Hematopoietic multipotent progenitor cell treated with erythropoietin and hydrocortisone succinate and interleukin-3 and kit ligand, for 8 days (in vitro differentiated cells): ENCODE measurements around the gene ZFP92.
"Not testable (repeated sequence)": the region's sequence is repeated elsewhere in the genome, so short reads cannot be mapped to it uniquely, and the experiment has no call there.

Source experiments
- DNase-seq: peaks from one replicate; pipeline ENCODE4 v3.0.0-alpha.2; 2015

ZFP92 gene

DNA sequence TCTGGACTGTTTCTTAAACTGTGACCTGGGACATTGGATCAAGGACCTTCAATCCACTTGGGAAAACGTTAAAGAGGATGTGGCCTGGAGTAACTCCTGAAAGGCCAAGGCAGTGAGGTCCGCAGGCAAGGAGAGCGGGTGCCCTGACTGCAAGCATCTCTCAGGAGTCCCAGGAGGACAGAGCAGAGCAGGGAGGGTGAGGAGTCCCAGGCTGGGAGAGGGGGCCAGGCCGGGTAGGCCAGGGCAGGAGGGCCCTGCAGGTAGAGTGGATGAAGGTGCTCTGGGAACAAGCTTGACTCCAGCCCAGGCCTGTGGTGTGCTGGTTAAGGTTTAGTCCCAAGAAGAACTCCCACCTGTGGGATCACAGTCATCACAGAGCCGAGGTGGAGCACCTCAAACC, 23.9 kb upstream of the ZFP92 start:
- no peak for DNase-seq

DNA sequence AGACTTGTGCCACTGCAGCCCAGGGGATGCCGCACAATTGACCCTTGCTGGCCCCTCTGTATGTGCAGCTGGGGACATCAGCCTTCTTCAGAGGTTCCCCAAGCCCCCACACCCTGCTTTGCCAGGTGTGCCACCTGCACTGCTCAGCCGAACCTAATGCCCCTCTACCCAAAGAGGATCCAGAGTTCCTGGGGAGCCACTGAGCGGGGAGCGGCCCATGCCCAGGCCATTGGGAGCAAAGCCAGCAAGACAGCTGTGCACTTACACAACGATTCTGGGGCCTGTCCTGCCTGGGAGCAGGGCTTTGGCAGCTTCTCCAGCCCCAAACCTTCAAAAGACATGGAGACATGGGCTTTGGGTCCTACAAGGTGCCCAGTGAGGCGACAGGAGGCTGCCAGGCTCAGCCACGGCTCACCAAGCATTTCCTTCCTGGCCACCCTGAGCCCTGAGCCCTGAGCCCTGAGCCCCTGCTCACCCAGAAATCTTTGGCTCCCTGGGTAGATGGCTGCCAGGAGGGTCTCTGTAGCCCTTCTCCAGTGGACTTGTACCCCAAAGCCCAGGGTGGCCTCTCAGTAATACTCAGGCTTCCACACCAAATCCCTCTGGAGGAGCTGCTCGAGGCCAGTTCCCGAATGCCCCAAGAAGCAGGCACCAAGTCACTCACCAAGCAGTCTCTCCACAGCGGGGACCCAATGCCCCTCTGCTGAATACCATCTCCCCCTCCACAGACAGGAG, 23.1 kb upstream of the ZFP92 start:
- DNase-seq = no peak

DNA sequence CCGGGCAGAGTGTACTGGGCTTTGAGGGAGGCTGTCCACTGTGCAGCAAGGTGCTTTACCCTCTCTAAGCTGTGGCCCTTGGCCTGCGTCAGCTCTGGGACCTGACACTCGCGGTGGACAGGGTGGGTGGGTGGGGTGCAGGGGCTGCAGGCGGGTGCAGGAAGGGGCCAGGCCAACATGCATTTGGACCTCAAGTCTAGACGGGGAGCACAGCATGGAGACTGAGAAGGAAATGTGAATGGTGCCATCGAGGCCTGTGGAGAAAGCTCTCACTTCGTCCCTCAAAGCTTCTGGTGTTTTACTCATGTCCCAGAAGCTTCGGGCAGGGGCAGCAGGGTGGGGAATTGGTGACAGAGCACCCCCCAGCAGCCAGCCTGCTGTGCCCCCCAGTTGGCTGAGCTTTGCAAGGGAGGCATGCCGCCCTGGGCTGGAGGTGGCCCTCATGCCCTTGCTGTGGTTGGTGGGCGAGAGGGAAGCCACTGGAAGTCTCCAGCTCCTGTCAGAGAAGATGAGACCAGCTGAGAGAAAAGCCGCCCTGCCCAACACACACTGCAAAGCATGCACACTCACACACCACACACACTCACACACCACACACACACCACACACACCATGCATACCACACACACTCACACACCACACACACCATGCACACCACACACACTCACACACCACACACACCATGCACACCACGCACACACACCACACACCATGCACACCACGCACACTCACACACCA, 22.4 kb upstream of the ZFP92 start:
- no peak for DNase-seq

DNA sequence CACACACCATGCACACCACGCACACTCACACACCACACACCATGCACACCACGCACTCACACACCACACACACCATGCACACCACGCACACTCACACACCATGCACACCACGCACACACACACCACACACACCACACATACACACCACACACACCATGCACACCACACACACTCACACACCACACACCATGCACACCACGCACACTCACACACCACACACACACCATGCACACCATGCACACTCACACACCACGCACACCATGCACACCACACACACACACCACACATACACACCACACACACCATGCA, 21.9 kb upstream of the ZFP92 start:
- DNase-seq = not testable (repeated sequence)

DNA sequence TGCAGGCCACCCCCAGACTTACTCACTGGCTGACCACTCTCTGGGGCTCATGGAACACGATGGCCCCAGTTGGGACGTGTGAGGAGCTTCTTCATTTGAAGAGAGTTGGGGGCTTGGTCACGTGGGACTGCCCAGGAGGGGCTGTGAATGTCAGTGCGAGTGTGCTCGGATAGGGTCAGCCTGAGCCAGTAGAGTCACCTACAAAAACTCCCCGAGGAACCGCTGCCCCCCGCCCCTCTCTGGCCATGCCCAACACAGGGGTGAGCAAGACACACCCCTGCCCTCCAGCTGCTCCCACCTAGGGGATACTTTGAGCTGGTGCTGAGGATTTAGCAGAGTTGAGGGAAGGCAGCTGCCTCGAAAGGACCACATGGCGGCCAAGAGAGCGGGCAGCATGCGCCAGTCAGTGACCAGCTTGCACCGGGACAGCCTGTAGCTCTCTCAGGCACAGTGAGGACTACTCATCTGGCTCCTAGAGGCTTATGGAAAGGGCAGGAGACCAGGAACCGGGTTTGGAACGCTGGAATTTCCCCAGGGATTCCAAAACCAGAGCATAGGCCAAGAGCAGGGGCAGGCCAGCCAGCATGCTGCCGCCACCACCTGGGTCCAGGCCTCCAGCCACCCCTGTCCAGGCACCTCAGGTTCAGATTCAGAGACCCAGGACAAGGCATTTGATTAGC, 18.5 kb upstream of the ZFP92 start:
- DNase-seq = no peak

DNA sequence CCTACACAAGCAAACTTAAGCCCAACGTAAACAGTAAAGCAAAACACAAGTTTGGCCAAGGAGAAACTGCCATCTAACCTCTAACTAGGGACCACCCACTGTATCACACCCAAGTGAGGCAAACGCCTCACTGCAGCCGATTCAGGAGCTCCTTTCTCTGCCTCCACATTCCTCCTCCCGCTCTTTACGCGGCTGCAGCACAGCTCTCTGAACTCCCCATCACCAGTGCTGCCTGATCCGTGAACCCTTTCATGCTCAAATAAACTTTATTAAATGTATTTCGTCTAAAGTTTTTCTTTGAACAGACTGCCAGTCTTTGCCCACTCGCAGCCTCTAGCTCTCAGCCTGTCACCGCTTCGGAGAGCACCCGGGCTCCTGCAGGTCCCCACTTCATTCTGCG, 16.7 kb upstream of the ZFP92 start:
- no peak for DNase-seq

DNA sequence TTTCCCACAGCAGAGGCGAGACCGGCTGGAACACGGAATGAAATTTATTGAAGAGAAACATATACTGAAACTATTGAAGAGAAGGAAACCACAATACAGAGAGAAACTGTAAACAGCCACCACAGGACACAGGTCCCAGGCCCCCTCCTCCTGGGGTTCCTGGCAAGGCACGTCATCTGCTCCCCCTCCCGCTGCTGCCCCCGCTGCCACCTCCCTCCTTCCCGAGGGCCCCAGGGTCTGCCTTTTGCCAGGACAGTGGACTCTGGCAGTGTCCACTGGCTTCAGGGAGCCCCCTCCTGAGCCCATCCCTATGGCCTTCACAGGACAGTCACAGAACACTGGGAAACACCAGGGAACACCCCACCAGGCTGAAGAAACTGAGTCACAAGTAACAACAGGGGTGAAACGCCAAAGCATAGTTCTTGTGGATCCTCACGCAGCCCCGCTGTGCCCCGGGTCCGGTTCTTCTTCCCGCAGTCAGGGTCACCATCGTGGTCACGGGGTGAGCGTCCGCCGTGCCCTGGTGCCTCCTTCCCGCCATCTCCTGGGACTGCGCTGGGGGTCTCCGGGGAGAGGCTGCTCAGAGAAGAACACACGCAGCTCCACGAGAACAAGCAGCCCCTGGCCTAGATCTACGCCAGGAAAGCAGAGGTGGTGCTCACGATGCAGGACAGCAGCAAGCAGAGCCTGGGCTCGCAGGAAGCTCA, 15.5 kb upstream of the ZFP92 start:
- no peak for DNase-seq

DNA sequence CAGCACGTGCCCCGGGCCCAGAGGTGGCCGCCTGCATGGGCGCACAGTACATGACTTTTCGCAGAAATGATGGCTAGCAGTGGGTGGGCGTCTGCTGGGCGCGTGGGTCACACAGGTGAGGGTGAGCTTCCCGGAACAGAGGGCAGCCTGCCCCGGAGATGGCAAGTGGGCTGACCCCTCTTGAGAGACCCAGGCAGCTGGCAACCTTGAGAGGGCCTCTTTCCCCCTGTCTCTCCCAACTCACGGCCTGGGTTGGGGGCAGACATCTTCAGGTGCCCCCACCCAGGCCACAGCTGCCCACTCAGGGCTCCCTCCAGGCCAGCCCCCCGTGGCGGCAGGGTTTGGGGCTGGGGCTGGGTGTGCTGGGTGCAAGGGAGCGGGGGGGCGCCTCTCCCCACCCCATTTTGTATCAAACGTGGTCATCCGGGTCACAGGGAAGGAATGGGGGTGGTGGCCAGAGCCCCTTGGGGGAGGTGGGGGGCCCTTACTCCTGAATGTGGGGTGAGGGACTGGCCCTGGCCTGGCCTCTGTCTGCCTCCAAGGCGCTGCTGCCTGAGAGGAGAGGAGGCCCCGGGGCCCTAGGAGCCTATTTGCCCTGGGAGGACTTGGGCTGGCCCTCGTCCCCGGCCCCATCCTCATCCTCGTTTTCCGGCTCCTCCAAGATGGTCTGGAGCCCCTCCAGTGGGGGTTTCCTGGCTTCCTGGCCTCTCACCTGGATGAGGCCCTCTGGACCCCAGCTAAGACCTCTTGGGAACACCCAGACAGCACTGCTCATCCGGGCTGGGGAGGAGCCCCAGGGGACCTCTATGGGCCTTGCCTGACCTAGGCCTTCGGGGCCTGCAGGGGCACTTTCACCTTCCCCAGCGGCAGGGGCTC, 14.7 kb upstream of the ZFP92 start:
- DNase-seq = no peak

DNA sequence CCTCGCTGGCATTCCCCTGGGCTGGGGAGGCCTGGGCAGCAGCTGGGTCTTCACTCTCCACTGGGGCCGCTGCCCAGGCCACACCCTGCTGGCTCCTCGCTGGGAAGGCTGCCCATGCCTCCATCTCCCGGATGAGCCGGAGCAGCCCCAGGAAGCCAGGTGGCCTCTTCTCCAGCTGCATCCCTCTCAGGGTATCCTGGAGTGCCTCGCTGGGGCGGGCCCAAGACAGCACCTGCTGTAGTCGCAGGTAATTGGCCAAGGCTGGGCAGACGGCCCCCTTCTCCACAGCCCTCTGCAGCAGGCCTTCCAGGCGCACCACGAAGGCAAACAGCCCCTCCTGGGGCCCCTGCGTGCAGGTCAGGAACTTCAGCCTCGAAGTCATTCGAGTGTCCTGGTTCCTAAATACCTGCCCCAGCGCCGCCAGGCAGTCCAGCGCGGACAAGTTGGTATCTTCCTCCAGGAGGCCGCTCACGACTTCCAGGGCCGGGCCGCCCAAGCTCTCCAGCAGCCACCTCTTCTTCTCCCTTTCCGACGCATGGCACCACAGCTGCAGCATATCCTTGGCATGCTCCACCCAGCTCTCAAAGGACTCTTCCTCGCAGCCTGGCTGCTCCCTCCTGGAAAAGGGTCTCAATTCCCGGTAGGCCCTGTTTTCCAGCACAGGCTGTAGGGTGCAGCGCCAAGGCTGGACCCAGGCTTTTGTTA, 13.9 kb upstream of the ZFP92 start:
- no peak for DNase-seq

DNA sequence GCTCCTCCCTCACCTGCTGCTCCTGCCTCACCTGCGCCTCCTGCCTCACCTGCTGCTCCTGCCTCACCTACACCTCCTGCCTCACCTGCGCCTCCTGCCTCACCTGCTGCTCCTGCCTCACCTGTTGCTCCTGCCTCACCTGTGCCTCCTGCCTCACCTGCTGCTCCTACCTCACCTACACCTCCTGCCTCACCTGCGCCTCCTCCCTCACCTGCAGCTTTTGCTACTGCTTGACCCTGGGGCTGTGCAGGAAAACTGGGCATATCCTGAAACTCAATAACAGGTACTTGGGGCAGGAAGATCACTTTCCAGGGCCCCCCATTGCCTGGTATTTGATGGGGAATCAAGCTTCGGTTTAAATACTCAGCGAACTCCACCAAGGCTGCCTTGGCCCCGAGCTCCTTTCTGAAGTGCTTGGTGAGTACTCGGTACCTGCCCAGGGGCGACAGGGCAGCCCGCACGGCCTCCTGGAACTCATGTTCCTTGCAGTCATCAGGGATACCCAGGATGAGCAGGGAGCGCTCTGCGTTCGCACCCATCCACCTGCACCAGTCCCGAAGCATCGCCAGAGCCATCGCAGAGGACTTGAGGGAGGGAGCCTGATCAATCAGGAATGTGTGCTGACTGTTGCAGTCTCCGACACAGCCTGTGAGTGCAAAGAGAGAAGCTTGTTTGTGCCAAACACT, 12.9 kb upstream of the ZFP92 start:
- no peak for DNase-seq

DNA sequence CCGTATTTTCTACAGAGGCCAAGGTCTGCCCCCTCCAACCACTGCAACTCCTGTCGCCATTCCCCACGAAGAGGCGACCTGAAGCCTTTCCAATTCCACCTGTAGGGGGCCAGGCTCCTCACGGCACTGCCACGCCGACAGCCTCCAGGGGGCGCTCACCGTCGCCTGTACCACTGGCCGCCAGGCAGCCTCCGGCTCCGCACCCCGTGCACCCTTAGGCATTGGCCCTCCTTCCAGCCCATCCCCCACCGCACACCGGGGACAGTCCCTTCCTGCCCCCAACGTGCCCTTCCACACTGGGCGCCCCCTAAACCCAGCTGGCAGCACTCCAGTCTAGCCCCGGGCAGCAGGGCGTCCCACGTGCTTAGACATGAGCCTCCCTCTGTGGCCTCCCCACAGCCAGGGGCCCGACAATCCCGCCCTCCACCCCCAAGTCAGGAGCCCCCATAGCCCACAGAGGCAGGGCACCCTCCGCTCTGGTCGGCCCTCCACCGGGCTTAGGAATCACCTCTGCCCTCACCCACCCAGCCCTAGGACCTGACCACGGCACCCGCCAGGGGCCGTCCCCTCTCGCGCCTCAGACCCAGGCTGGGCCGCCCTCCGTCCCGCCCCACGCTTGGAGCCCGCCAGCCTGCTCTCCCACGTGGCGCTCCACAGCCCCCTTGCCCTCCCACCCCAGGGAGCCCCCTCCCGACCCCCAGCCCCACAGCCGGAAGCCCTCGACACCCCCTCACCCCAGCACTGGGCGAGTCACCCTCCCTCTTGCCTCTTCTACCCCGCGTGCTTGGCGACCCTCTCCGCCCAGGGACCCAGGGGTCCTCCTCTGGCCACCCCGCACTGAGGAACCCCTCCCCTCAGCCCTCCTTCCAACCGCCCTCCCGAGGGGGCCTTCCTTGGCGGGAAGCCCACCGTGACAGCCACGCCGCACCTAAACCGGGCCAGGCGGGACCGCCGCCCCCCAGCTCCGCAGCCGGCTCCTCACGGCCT, 10.8 kb upstream of the ZFP92 start:
- DNase-seq = peak; percentile 51

DNA sequence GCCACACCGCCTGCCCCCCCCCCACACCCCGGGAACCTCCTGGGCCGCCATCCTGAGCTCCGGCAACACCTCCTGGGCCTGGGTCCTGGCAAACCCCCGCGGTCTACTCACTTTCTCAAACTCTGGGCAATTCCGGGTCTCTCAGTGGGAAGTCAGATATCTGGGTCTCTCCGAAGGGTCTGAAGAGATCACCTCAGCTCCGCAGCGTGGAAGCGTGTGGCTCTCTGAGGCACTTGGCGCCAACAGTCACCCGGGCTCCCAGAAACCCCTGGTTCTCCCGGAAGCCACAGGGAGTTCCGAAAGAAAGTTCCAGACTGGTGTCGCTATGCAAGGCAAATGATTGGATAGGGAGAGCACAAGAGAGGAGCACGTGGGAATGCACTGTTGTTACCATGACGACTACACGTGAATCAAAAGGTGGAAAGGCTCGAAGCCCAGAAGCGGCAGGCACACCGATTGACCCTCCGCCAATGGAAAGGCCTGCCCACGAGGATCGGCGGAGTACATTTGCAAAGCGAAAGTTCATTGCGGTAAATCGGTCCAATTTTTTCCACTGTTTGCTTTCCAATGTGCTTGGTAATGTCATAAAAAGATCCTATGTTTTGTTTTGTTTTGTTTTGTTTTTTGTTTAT, 10.0 kb upstream of the ZFP92 start, which contains the start of gene PNMA6E:
TSS of gene PNMA6E (minus strand) at position 218 of the 632 bp plus-strand sequence. CDS start 2,501 bp downstream, outside the sequence.
- no peak for DNase-seq

DNA sequence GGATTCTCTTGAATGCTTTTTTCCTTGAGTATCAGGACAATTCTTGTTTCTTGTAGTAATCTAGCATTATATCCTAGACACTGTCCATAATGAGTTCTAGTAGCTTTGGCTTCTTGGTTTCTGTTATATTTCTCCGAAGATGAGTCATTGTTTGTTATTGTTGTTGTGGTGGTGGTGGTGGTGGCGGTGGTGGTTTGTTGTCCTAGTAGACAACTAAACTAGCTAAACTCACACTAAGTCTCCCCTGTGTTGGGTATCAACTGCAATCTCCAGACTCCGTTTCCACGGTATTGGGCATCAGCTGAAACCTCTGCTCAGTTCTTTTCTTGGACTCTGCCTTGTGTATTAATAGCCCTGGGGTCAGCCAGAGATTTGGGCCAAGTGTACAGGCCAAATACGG, 6.9 kb upstream of the ZFP92 start:
- DNase-seq = not testable (repeated sequence)

DNA sequence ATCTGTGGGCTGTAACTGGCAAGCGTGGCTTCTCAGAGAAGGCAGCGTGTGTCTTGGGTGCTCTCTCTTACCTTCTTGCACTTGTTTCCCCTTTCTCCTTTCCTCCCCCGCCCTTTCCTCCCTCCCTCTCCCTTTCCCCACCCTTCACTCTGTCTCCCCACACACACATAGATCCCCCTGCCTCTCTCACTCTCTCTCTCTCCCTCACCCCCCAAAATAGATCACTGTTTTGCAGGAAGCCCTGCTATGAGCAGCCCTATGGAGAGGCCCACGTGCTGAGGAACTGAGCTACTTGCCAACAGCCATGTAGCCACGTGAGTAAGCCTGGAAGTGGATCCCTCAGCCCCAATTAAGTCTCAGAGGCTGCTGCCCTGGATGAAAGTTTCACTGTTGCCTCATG, 5.8 kb upstream of the ZFP92 start:
- no peak for DNase-seq

DNA sequence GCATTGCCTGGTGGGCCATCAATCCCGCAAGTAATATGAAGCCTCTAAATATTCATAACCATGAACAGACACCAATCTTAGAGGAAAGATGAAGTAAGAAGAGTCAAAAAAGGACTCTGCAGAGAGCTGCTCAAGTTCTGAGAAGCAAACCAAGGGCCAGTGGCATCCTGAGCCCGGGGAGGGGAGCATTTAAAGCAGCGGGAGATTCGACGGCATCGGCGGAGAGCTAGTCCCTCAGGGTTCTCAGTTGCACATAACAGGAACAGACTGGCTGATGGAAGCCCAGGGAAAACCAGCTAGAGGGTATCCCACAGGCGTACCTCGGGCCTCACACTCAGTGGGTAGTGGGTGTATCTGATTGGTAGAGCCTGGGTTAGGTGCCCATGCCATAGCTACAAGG, 5.3 kb upstream of the ZFP92 start:
- DNase-seq = no peak

DNA sequence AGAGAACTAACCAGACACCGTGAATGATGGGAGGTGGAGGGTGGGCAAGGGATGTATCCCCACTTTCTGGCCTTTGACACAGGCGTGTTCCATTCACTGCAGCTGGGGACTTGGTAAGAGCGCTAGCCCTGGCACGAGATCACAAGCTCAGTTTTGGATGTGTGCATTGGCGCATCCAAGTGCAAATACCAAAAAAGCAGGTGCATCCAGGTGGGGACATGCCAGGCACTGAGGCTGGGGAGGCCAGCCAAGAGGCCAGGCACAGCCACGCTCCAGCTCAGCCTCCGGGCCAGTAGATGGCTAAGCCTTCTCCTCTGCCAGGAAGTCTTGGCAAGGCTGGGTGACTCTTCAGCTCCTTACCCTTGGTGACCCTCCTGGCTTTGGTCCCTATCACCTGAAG, 4.4 kb upstream of the ZFP92 start:
- no peak for DNase-seq

DNA sequence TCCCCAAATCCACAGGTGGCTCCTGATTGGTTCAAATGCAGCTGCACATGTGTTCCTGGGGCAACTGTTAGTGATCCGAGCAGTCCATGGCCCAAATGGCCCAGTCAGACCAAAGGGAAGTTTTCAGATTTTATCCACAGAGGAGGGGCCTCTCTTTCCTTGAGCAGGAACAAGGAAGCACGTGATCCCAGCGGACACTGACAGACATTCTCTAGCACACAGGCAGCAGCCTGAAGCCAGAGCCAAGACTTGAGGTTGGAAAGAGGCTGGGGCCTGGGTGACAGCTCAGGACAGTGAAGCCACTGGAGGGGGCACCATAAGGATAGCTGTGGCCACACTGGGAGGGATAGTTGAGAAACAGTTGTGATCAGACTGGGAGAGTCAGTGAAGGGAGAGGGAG, 3.5 kb upstream of the ZFP92 start:
- no peak for DNase-seq

DNA sequence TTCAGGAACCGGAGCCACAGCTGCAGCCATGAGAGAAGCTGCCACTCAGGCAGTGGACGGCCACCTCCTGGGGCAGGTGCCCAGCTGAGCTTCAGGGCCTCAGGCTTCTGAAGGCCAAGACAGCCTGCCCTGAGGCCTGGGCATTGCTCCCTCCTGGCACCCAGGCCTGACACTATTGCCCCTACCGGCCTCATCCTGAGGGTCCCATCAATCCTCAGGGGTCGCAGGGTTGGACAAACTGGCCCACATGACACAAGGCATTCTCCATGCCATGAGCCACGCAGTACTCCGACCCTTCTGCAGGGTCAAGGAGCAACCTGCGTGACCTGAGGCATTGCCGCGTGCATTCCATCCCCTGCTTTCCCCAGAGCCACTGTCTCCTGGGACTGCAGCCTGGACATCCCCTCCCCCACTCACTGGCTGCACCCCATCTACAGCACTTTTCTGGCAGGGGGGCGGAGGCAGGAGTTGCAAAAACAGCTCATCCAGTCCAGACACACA, 3.0 kb upstream of the ZFP92 start:
- no peak for DNase-seq

DNA sequence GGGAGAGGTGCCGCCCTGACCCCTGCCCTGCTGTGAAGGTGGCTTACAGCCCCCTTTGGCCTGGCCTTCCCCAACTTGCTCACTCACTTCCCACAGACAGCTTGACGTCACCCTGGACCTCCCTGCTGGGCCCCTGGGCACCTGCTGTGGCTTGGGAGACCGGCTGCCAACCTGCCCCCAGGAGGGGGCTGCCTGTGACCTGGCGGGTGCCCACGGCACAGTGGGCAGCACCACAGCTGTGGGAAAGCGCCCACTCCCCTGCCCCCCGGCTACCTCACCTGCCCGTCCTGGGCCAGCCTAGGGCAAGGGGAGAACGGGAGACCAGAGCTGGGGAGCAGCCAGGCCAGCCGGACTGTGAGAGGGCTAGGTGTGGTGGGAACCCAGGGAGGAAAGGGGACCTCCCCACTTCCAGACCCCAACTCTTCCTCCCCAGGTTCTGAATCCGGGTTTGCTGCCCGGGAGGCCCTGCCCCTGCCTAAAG, 2.4 kb upstream of the ZFP92 start:
- DNase-seq = no peak
